Adipose tissue (tissue), 3 donors: ENCODE measurements around the gene ZNF488. TPM values are rescaled to one million over a fixed set of nuclear protein-coding genes. Genes with fewer than 3 reads are reported as not detected.
"Not testable (repeated sequence)": the region's sequence is repeated elsewhere in the genome, so short reads cannot be mapped to it uniquely, and the experiment has no call there.

Experiments used
- H3K27ac ChIP-seq: one replicate; pipeline ENCODE4 v1.5.1; 2013; ENCODE audit warnings: low read depth, low read length
- WGBS, 3 donors: extraction: QIAGEN DNeasy Blood & Tissue Kit; methylation state at CpG; one replicate each; pipeline ENCODE4 v1.1.7; 2013; 5-methylcytosine and 5-hydroxymethylcytosine counted together
- polyA plus RNA-seq, 3 donors: library from polyadenylated mRNA; stranded (reverse); fragments of 200-250 nt; gene quantifications; one replicate each; pipeline ENCODE4 v1.2.3, GENCODE V29; 2013
- donor health status: healthy with polysubstance abuse.
- donor health status: Bipolar disorder and iron deficiency.
- donor health status: healthy.

ZNF488 gene
- polyA plus RNA-seq, 3 donors: 0.06 TPM; not detected in 1

- no peak overlapping the region for H3K27ac ChIP-seq
- WGBS, 3 donors: 84 to 87% (median 85%) methylated on average over 6 of the region's 6 CpGs
Measured at GRCh38 chr10:47397256-47397655, 13.2 kb upstream of the ZNF488 start.

GRCh38 chr10:47396311-47396717 lies 12.2 kb upstream of the ZNF488 start:
- H3K27ac ChIP-seq: no peak overlapping the region

- no peak overlapping the region for H3K27ac ChIP-seq
- WGBS, 3 donors: 92 to 93% (median 92%) methylated on average over 3 of the region's 3 CpGs
Measured at GRCh38 chr10:47389619-47390018, 5.5 kb upstream of the ZNF488 start.

- 88 to 92% (median 88%) methylated on average over 4 of the region's 4 CpGs for WGBS, 3 donors
- H3K27ac ChIP-seq: no peak overlapping the region
Measured at GRCh38 chr10:47388879-47389278, 4.8 kb upstream of the ZNF488 start.

GRCh38 chr10:47386104-47386503 lies 2.0 kb upstream of the ZNF488 start:
- WGBS, 3 donors: 86 to 95% (median 95%) methylated on average over 2 of the region's 2 CpGs
- not testable (repeated sequence) for H3K27ac ChIP-seq

GRCh38 chr10:47383261-47384147 lies 589 bp downstream of the ZNF488 start:
- 17 to 23% (median 18%) methylated on average over 9 of the region's 9 CpGs for WGBS, 3 donors
- H3K27ac ChIP-seq: no peak overlapping the region

- 79 to 84% (median 81%) methylated on average over 9 of the region's 9 CpGs for WGBS, 3 donors
- no peak overlapping the region for H3K27ac ChIP-seq
Measured at GRCh38 chr10:47381427-47382379, 2.4 kb downstream of the ZNF488 start.

GRCh38 chr10:47381103-47381395 lies 3.0 kb downstream of the ZNF488 start:
- WGBS, 3 donors: 63 to 84% (median 66%) methylated on average over 1 of the region's 1 CpG
- H3K27ac ChIP-seq: no peak overlapping the region

- WGBS, 3 donors: 53 to 80% (median 80%) methylated on average over 8 of the region's 8 CpGs
- no peak overlapping the region for H3K27ac ChIP-seq
Measured at GRCh38 chr10:47380341-47381102, 3.6 kb downstream of the ZNF488 start.

GRCh38 chr10:47379901-47380300 lies 4.2 kb downstream of the ZNF488 start:
- no peak overlapping the region for H3K27ac ChIP-seq
- 64 to 71% (median 70%) methylated on average over 11 of the region's 11 CpGs for WGBS, 3 donors

GRCh38 chr10:47379445-47379785 lies 4.7 kb downstream of the ZNF488 start:
- 75 to 84% (median 77%) methylated on average over 7 of the region's 7 CpGs for WGBS, 3 donors
- H3K27ac ChIP-seq: no peak overlapping the region

- H3K27ac ChIP-seq: no peak overlapping the region
- WGBS, 3 donors: 78 to 88% (median 85%) methylated on average over 15 of the region's 15 CpGs
Measured at GRCh38 chr10:47378606-47379444, 5.3 kb downstream of the ZNF488 start.

- H3K27ac ChIP-seq: no peak overlapping the region
- 83 to 88% (median 84%) methylated on average over 4 of the region's 4 CpGs for WGBS, 3 donors
Measured at GRCh38 chr10:47378183-47378510, 5.9 kb downstream of the ZNF488 start.

- WGBS, 3 donors: 67 to 79% (median 76%) methylated on average over 10 of the region's 10 CpGs
- no peak overlapping the region for H3K27ac ChIP-seq
Measured at GRCh38 chr10:47376522-47377220, 7.4 kb downstream of the ZNF488 start.

GRCh38 chr10:47374611-47375536 lies 9.2 kb downstream of the ZNF488 start:
- H3K27ac ChIP-seq: no peak overlapping the region
- WGBS, 3 donors: 57 to 83% (median 61%) methylated on average over 12 of the region's 12 CpGs

GRCh38 chr10:47372726-47373125 lies 11.4 kb downstream of the ZNF488 start:
- no peak overlapping the region for H3K27ac ChIP-seq
- WGBS, 3 donors: 72 to 90% (median 75%) methylated on average over 6 of the region's 6 CpGs
